Loucy (cell line): Measurements from ENCODE around the gene CDC42EP5.

Source experiments
- EZH2phosphoT487 ChIP-seq: fragments of 200-600 bp; IDR thresholded peaks from 2 replicates; pipeline ENCODE4 v1.6.1; 2018; ENCODE audit warnings: antibody characterized with exemption, mild to moderate bottlenecking, moderate library complexity, borderline replicate concordance
- TF ChIP-seq, protein P1 (sequence below): fragments of 200-600 bp; sonication (generic); conservative IDR thresholded peaks from 2 replicates; pipeline ENCODE4 v1.5.1; 2014; ENCODE audit warnings: mild to moderate bottlenecking, antibody characterized with exemption, low read length

DNA sequence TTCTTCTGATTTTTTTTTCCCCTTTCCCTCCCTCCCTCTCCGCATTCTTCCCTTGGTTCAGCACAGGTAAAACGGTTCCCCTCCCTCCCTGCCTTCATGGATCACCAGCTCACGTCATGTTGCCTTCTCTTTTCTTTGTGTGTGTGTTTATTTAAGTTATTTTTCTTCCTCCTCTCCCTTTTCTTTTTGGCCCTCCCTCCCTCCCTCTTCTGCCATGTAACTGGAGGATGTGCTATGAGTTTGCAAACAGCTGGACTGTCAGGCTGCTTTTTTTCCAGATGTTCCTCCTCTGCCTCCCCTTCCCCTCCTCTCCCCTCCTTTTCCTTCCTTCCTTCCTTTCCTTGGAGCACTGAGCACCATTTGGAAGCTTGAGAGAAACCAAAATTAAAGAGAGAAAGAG, 11.5 kb downstream of the CDC42EP5 start:
- TF ChIP-seq EZH2phosphoT487: no peak
- TF ChIP-seq, protein P1, sequence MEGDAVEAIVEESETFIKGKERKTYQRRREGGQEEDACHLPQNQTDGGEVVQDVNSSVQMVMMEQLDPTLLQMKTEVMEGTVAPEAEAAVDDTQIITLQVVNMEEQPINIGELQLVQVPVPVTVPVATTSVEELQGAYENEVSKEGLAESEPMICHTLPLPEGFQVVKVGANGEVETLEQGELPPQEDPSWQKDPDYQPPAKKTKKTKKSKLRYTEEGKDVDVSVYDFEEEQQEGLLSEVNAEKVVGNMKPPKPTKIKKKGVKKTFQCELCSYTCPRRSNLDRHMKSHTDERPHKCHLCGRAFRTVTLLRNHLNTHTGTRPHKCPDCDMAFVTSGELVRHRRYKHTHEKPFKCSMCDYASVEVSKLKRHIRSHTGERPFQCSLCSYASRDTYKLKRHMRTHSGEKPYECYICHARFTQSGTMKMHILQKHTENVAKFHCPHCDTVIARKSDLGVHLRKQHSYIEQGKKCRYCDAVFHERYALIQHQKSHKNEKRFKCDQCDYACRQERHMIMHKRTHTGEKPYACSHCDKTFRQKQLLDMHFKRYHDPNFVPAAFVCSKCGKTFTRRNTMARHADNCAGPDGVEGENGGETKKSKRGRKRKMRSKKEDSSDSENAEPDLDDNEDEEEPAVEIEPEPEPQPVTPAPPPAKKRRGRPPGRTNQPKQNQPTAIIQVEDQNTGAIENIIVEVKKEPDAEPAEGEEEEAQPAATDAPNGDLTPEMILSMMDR: no peak
